Measurements from ENCODE around the gene LCLAT1. TPM values are rescaled to one million over a fixed set of nuclear protein-coding genes. Genes with fewer than 3 reads are reported as not detected.
A peak's percentile ranks its signal among the peaks of the same experiment; 100 is the strongest.

The LCLAT1 gene
- total RNA-seq, 1 donor from 2014 or later: 17.8 TPM

DNA sequence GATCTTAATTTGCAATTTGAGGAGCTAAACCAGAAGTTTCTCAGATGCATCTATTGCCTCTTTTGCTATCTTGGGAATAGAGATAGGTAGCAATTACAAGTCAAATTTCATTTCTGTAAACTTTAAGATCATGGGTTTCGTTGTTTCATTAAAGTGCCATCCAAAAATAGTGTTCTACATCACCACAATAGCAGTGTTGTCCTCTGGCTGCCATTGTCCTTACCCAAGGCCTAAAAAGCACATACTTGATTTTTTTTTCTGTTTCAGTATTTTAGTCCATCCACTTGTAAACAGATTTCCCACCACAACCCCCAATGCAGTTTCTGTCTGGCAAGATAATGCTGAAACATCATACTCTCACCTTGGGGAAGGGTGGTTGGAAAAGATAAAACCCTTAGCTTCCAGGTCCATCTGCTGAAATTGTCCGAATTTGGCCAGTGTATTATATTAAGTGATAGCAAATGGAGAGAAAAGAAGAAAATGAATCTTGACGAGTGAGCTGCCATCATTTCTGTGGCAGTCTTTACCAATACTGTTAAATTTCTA, 136.2 kb downstream of the LCLAT1 start:
- no peaks in the 10 kb centered on the region for H3K27me3 Mint-ChIP-seq (ENCODE audit: low read depth)
- H3K4me3 Mint-ChIP-seq (ENCODE audit: unreplicated experiment): no peak overlapping the region

DNA sequence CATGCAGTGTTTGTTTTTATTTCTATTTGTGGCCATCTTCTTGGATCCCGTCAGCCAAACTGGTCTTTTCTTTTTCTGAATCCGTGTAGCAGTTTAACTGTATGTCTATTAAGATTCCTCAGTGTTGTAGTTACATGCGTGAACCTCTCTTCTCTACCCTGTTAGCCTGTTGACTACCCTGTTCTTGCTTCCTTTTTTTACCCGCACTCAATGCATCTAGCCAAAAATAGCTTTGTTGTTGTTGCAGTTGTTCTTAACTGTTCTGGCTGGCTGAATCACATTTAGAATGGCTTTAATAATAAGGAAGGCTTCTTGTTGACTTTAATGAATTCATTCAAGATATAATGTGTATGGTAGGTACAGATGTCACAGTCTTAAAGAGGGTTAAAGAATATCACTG, 137.1 kb downstream of the LCLAT1 start:
- Mint-ChIP-seq H3K27ac (ENCODE audit: unreplicated experiment) (no peak overlapping the region), H3K36me3 (ENCODE audit: low read depth) (no peaks in the 10 kb centered on the region), H3K4me1 (ENCODE audit: low read depth) (peaks cover 27% of the 10 kb centered on the region), H3K9me3 (ENCODE audit: low read depth) (no peaks in the 10 kb centered on the region), H3K27me3 (ENCODE audit: low read depth) (no peaks in the 10 kb centered on the region), H3K4me3 (ENCODE audit: unreplicated experiment) (no peak overlapping the region)
- TF ChIP-seq, protein P1, sequence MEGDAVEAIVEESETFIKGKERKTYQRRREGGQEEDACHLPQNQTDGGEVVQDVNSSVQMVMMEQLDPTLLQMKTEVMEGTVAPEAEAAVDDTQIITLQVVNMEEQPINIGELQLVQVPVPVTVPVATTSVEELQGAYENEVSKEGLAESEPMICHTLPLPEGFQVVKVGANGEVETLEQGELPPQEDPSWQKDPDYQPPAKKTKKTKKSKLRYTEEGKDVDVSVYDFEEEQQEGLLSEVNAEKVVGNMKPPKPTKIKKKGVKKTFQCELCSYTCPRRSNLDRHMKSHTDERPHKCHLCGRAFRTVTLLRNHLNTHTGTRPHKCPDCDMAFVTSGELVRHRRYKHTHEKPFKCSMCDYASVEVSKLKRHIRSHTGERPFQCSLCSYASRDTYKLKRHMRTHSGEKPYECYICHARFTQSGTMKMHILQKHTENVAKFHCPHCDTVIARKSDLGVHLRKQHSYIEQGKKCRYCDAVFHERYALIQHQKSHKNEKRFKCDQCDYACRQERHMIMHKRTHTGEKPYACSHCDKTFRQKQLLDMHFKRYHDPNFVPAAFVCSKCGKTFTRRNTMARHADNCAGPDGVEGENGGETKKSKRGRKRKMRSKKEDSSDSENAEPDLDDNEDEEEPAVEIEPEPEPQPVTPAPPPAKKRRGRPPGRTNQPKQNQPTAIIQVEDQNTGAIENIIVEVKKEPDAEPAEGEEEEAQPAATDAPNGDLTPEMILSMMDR (IDR thresholded peaks at IDR 0.05): no peak
- DNase-seq (ENCODE audit: low spot score): no peak

More for the DNA sequence above, 136.2 kb downstream of the LCLAT1 start:
- no peak overlapping the region for H3K27ac Mint-ChIP-seq (ENCODE audit: unreplicated experiment)
- H3K4me1 Mint-ChIP-seq (ENCODE audit: low read depth): peaks cover 21% of the 10 kb centered on the region
- DNase-seq (ENCODE audit: low spot score): no peak
- no peaks in the 10 kb centered on the region for H3K36me3 Mint-ChIP-seq (ENCODE audit: low read depth)
- TF ChIP-seq, protein P1 (IDR thresholded peaks at IDR 0.05): no peak
- H3K9me3 Mint-ChIP-seq (ENCODE audit: low read depth): no peaks in the 10 kb centered on the region

DNA sequence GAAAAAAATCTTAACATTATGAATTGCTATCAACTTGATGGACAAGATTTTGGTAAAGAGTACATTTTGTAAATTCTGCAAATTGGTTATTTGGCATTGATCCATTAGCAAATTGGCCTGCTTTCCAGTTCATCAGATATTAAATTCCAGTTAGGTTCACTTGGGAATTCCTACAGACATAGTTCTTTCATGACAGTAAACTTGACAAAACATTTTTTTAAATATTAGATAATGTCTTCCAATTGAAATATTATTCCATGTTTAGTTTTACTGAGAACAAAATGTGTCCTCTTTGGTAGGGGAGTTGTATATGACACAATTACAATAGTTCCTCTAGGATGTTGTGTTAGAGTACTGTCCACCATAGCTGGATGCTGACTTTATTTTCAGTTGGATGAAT, 141.9 kb downstream of the LCLAT1 start:
- TF ChIP-seq, protein P1 (IDR thresholded peaks at IDR 0.05): no peak
- no peaks in the 10 kb centered on the region for H3K36me3 Mint-ChIP-seq (ENCODE audit: low read depth)
- peak overlapping the region; percentile 25 for H3K27ac Mint-ChIP-seq (ENCODE audit: unreplicated experiment)
- no peaks in the 10 kb centered on the region for H3K27me3 Mint-ChIP-seq (ENCODE audit: low read depth)
- DNase-seq (ENCODE audit: low spot score): no peak
- peaks cover 33% of the 10 kb centered on the region for H3K4me1 Mint-ChIP-seq (ENCODE audit: low read depth)
- no peak overlapping the region for H3K4me3 Mint-ChIP-seq (ENCODE audit: unreplicated experiment)
- H3K9me3 Mint-ChIP-seq (ENCODE audit: low read depth): no peaks in the 10 kb centered on the region

DNA sequence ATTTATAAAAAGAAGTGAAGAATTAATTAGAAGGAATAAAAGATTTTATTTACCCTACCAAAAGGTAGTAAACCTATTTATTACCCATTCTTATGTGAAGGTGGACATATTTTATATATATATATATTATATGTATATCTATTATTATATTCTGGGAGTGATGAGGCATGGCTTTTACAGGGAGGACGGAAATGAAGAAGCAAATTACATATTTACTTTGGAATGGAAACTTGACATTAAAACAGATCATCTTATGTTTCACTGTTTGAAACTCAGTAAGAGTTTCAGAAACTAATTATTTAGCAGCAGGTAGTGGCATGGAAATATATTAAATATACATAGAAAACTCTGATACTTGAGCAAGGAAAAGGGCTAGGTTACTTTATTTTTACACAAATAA, 143.4 kb downstream of the LCLAT1 start:
- Mint-ChIP-seq H3K9me3 (ENCODE audit: low read depth) (no peaks in the 10 kb centered on the region), H3K36me3 (ENCODE audit: low read depth) (no peaks in the 10 kb centered on the region), H3K27me3 (ENCODE audit: low read depth) (no peaks in the 10 kb centered on the region), H3K4me3 (ENCODE audit: unreplicated experiment) (no peak overlapping the region), H3K4me1 (ENCODE audit: low read depth) (peaks cover 29% of the 10 kb centered on the region), H3K27ac (ENCODE audit: unreplicated experiment) (no peak overlapping the region)
- no peak for DNase-seq (ENCODE audit: low spot score)
- TF ChIP-seq, protein P1 (IDR thresholded peaks at IDR 0.05): no peak

DNA sequence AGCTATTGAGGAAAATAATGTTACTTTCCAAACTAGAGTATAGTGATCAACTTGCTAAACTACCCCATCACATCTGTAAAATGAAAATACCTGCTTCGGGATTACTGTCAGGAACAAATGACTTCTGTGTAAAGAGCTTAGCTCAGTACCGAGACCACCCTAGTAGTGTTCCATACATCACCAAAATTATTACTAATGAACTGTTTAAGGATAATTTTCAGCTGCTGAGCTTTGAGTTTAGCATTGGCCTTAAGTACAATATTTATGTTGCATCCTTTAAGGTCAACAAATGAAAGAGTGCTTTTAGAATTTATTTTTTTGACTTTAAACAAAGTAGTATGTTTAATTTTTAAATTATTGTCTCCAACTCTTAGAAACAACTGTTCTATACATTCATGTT, 144.1 kb downstream of the LCLAT1 start:
- H3K27ac Mint-ChIP-seq (ENCODE audit: unreplicated experiment): no peak overlapping the region
- peaks cover 4% of the 10 kb centered on the region for H3K9me3 Mint-ChIP-seq (ENCODE audit: low read depth)
- peaks cover 29% of the 10 kb centered on the region for H3K4me1 Mint-ChIP-seq (ENCODE audit: low read depth)
- no peak for DNase-seq (ENCODE audit: low spot score)
- H3K27me3 Mint-ChIP-seq (ENCODE audit: low read depth): no peaks in the 10 kb centered on the region
- H3K36me3 Mint-ChIP-seq (ENCODE audit: low read depth): no peaks in the 10 kb centered on the region
- no peak overlapping the region for H3K4me3 Mint-ChIP-seq (ENCODE audit: unreplicated experiment)
- TF ChIP-seq, protein P1 (IDR thresholded peaks at IDR 0.05): no peak
